Measurements from ENCODE around the gene HOXA6.

HOXA6 gene

GRCh38 chr7:27111042-27111750, 36.4 kb downstream of the HOXA6 start:
- H3K4me3 ChIP-seq (ENCODE audit: low read depth in 1 of 2, low read length in 1 of 2) = no peak overlapping the region

GRCh38 chr7:27110186-27111031, 37.2 kb downstream of the HOXA6 start:
- H3K27ac ChIP-seq = no peak overlapping the region

More at GRCh38 chr7:27111042-27111750, 36.4 kb downstream of the HOXA6 start:
- H3K9me3 ChIP-seq = no peaks in the 10 kb centered on the region
- peaks cover 10% of the 10 kb centered on the region for H3K27me3 ChIP-seq
- TF ChIP-seq CTCF (IDR thresholded peaks at IDR 0.05) = no peak
- no peaks in the 10 kb centered on the region for H3K4me1 ChIP-seq (ENCODE audit: control insufficient read depth in 1 of 2, insufficient read depth in 1 of 2, low read depth in 1 of 2, low read length in 1 of 2)
- H3K27ac ChIP-seq = no peak overlapping the region
- H3K36me3 ChIP-seq = no peaks in the 10 kb centered on the region

GRCh38 chr7:27109466-27110185, 37.9 kb downstream of the HOXA6 start:
- no peak for TF ChIP-seq CTCF (IDR thresholded peaks at IDR 0.05)
- Histone ChIP-seq H3K27me3 (peaks cover 26% of the 10 kb centered on the region), H3K4me3 (ENCODE audit: low read depth in 1 of 2, low read length in 1 of 2) (no peak overlapping the region), H3K4me1 (ENCODE audit: control insufficient read depth in 1 of 2, insufficient read depth in 1 of 2, low read depth in 1 of 2, low read length in 1 of 2) (no peaks in the 10 kb centered on the region), H3K9me3 (no peaks in the 10 kb centered on the region), H3K36me3 (no peaks in the 10 kb centered on the region), H3K27ac (no peak overlapping the region)

More at GRCh38 chr7:27110186-27111031, 37.2 kb downstream of the HOXA6 start:
- Histone ChIP-seq H3K4me3 (ENCODE audit: low read depth in 1 of 2, low read length in 1 of 2) (no peak overlapping the region), H3K4me1 (ENCODE audit: control insufficient read depth in 1 of 2, insufficient read depth in 1 of 2, low read depth in 1 of 2, low read length in 1 of 2) (no peaks in the 10 kb centered on the region), H3K36me3 (no peaks in the 10 kb centered on the region), H3K9me3 (no peaks in the 10 kb centered on the region), H3K27me3 (peaks cover 18% of the 10 kb centered on the region)
- TF ChIP-seq CTCF (IDR thresholded peaks at IDR 0.05) = no peak

- Histone ChIP-seq H3K4me1 (ENCODE audit: control insufficient read depth in 1 of 2, insufficient read depth in 1 of 2, low read depth in 1 of 2, low read length in 1 of 2) (no peaks in the 10 kb centered on the region), H3K27me3 (peaks cover 32% of the 10 kb centered on the region), H3K9me3 (no peaks in the 10 kb centered on the region), H3K4me3 (ENCODE audit: low read depth in 1 of 2, low read length in 1 of 2) (no peak overlapping the region), H3K27ac (no peak overlapping the region), H3K36me3 (no peaks in the 10 kb centered on the region)
- TF ChIP-seq CTCF (IDR thresholded peaks at IDR 0.05) = no peak
Observed at GRCh38 chr7:27108390-27109127, 39.0 kb downstream of the HOXA6 start.
